Psoas muscle (tissue), 8 donors: ENCODE results near the gene WDR1. TPM values are rescaled to one million over a fixed set of nuclear protein-coding genes. Genes with fewer than 3 reads are reported as not detected.
A peak's percentile ranks its signal among the peaks of the same experiment; 100 is the strongest.

ENCODE experiments used
- ATAC-seq, 4 donors: fragments of 200-7000 bp; cut with Tn5 transposase; one replicate each; pipeline ENCODE4 v1.9.1; 2020; ENCODE audit warnings: moderate library complexity in 3 of 4, mild to moderate bottlenecking in 2 of 4
- DNase-seq, 2 donors: peaks; one replicate each; pipeline ENCODE4 v3.0.0-alpha.2; 2020
- H3K27ac ChIP-seq: fragments of 200-600 bp; one replicate; pipeline ENCODE4 v1.8.0; 2022
- H3K27me3 ChIP-seq, 3 donors: fragments of 200-600 bp in 1 of 3; one replicate each; pipeline versions ENCODE4 v1.6.1 to v1.8.0; 2013 to 2022; ENCODE audit warnings: low read length in 2 of 3, mild to moderate bottlenecking in 2 of 3, moderate library complexity in 1 of 3; ENCODE audit not compliant: insufficient read depth in 3 of 3
- H3K36me3 ChIP-seq, 2 donors: fragments of 200-600 bp in 1 of 2; one replicate each; pipeline versions ENCODE4 v1.6.1 to v1.8.0; 2013 to 2022; ENCODE audit warnings: low read depth in 1 of 2, mild to moderate bottlenecking in 1 of 2, moderate library complexity in 1 of 2; ENCODE audit not compliant: insufficient read depth in 1 of 2
- H3K4me1 ChIP-seq: fragments of 200-600 bp; one replicate; pipeline ENCODE4 v1.8.0; 2022
- H3K4me3 ChIP-seq: fragments of 200-600 bp; one replicate; pipeline ENCODE4 v1.8.0; 2022; ENCODE audit warnings: mild to moderate bottlenecking
- H3K9me3 ChIP-seq: fragments of 200-600 bp; one replicate; pipeline ENCODE4 v1.8.0; 2022
- WGBS, 3 donors: extraction: QIAGEN DNeasy Blood & Tissue Kit; methylation state at CpG; one replicate each; pipeline versions ENCODE4 v1.1.6 to v1.1.7; 2013; 5-methylcytosine and 5-hydroxymethylcytosine counted together
- intact Hi-C, 2 donors: fragments of 100-400 bp; cut with DNase I; formaldehyde crosslinking; loops; one replicate each; pipeline versions ENCODE4 v1.11.0 to v1.14.2; 2022
- polyA plus RNA-seq, 3 donors: library from polyadenylated mRNA; stranded (reverse); fragments of 200-250 nt; gene quantifications; one replicate each; pipeline ENCODE4 v1.2.3, GENCODE V29; 2013
- total RNA-seq, 4 donors: library from RNA; stranded (reverse); fragmentation: NEBNext Ultra II Directional in 2 of 4; extraction: Animal tissue kit (Norgen Biotek cat#: 25700) in 2 of 4; gene quantifications; one replicate each; pipeline versions ENCODE4 v1.2.1 to v1.2.4, GENCODE V29; 2021 to 2023
- TF ChIP-seq, protein P1 (sequence below): fragments of 200-600 bp; IDR thresholded peaks from one replicate; pipeline ENCODE4 v1.8.0; 2022; ENCODE audit warnings: antibody characterized with exemption
- donor health status: healthy with polysubstance abuse.
- donor health status: DM: no; HTN: no; CAD: no; lungs with moderate emphysema.
- donor health status: Bipolar disorder and iron deficiency.
- donor health status: healthy.
- donor health status: DM: yes; HTN: yes; CAD: no.
- donor health status: DM: no; HTN: no; CAD: no.
- donor health status: DM: no; HTN: no; CAD: no.
- donor health status: DM: yes; HTN: yes; CAD: no.

The WDR1 gene
- total and polyA plus RNA-seq, 7 donors: 55.6 to 273 (median 106) TPM

GRCh38 chr4:10030972-10031667 is 85.5 kb downstream of the WDR1 start:
- intact Hi-C loops: no loop called here
- peaks cover 57% of the 10 kb centered on the region for H3K4me1 ChIP-seq
- H3K4me3 ChIP-seq: no peak overlapping the region
- DNase-seq (no peak), ATAC-seq (peak; percentile 70 to 89 (median 83))
- 19 to 38% (median 22%) methylated on average over 7 of the region's 7 CpGs for WGBS, 3 donors
- no peaks in the 10 kb centered on the region for H3K36me3 ChIP-seq
- H3K9me3 ChIP-seq: no peaks in the 10 kb centered on the region
- H3K27ac ChIP-seq: peak overlapping the region; percentile 78
- TF ChIP-seq, protein P1, sequence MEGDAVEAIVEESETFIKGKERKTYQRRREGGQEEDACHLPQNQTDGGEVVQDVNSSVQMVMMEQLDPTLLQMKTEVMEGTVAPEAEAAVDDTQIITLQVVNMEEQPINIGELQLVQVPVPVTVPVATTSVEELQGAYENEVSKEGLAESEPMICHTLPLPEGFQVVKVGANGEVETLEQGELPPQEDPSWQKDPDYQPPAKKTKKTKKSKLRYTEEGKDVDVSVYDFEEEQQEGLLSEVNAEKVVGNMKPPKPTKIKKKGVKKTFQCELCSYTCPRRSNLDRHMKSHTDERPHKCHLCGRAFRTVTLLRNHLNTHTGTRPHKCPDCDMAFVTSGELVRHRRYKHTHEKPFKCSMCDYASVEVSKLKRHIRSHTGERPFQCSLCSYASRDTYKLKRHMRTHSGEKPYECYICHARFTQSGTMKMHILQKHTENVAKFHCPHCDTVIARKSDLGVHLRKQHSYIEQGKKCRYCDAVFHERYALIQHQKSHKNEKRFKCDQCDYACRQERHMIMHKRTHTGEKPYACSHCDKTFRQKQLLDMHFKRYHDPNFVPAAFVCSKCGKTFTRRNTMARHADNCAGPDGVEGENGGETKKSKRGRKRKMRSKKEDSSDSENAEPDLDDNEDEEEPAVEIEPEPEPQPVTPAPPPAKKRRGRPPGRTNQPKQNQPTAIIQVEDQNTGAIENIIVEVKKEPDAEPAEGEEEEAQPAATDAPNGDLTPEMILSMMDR: no peak
- H3K27me3 ChIP-seq: no peaks in the 10 kb centered on the region

DNA sequence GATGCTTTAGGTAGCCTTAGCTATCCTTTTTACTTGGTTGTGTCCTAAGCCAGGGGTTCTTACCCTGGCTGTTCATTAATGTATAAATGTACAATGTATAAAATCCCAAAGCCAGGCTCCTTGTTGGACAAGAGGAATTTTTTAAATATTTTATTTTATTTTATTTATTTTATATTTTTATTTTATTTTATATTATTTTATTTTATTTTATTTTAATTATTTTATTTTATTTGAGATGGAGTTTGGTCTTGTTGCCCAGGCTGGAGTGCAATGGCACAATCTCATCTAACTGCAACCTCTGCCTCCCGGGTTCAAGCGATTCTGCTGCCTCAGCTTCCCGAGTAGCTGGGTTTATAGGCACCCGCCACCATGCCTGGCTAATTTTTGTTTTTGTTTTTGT is 87.2 kb downstream of the WDR1 start:
- ATAC-seq (peak in 1 of 4 donors; percentile 4), DNase-seq (no peak)
- WGBS, 3 donors: 96 to 97% (median 96%) methylated on average over 4 of the region's 4 CpGs
- no peaks in the 10 kb centered on the region for H3K36me3 ChIP-seq
- no peaks in the 10 kb centered on the region for H3K9me3 ChIP-seq
- H3K4me1 ChIP-seq: peaks cover 54% of the 10 kb centered on the region
- no peaks in the 10 kb centered on the region for H3K27me3 ChIP-seq
- intact Hi-C loops: no loop called here
- TF ChIP-seq, protein P1: no peak
- H3K27ac ChIP-seq: no peak overlapping the region
- H3K4me3 ChIP-seq: no peak overlapping the region

- intact Hi-C loops: no loop called here
- H3K27me3 ChIP-seq: no peaks in the 10 kb centered on the region
- H3K9me3 ChIP-seq: no peaks in the 10 kb centered on the region
- TF ChIP-seq, protein P1: no peak
- no peak overlapping the region for H3K4me3 ChIP-seq
- H3K4me1 ChIP-seq: peaks cover 50% of the 10 kb centered on the region
- peak overlapping the region; percentile 58 for H3K27ac ChIP-seq
- ATAC-seq (peak; percentile 48 to 81 (median 64)), DNase-seq (no peak)
- 11 to 30% (median 28%) methylated on average over 4 of the region's 4 CpGs for WGBS, 3 donors
- H3K36me3 ChIP-seq: no peaks in the 10 kb centered on the region
Measured at GRCh38 chr4:10028910-10029309, 87.7 kb downstream of the WDR1 start.

- Histone ChIP-seq H3K4me3 (no peak overlapping the region), H3K36me3 (no peaks in the 10 kb centered on the region), H3K9me3 (no peaks in the 10 kb centered on the region), H3K4me1 (peaks cover 34% of the 10 kb centered on the region), H3K27me3 (no peaks in the 10 kb centered on the region), H3K27ac (no peak overlapping the region)
- ATAC-seq (no peak), DNase-seq (no peak)
- WGBS, 3 donors: 67 to 80% (median 72%) methylated on average over 9 of the region's 9 CpGs
- TF ChIP-seq, protein P1: no peak
- intact Hi-C loops: no loop called here
Measured at GRCh38 chr4:10026485-10026884, 90.1 kb downstream of the WDR1 start.
